OCI-LY1 (cell line): ENCODE data around the gene ANKRD39.

Experiments used
- H2AFZ ChIP-seq: fragments of 200-600 bp; sonication (generic), shearing (Covaris generic); 2 replicates; pipeline ENCODE4 v1.6.0; 2014; ENCODE audit warnings: antibody characterized with exemption, mild to moderate bottlenecking, low read length
- H3F3A ChIP-seq: fragments of 200-600 bp; sonication (generic), shearing (Covaris generic); 2 replicates; pipeline ENCODE4 v1.6.0; 2014; ENCODE audit warnings: mild to moderate bottlenecking, antibody characterized with exemption, low read length, moderate library complexity; ENCODE audit not compliant: insufficient read depth
- H3K27ac ChIP-seq: fragments of 200-600 bp; sonication (generic); 2 replicates; pipeline ENCODE4 v1.5.1; 2014; ENCODE audit warnings: low read length, mixed run types, mild to moderate bottlenecking, low read depth; ENCODE audit not compliant: poor library complexity, severe bottlenecking
- H3K27me3 ChIP-seq: fragments of 200-600 bp; sonication (generic); 2 replicates; pipeline ENCODE4 v1.6.0; 2014; ENCODE audit warnings: antibody characterized with exemption, mild to moderate bottlenecking, low read length, moderate library complexity; ENCODE audit not compliant: insufficient read depth
- H3K36me3 ChIP-seq: fragments of 200-600 bp; sonication (generic); 2 replicates; pipeline ENCODE4 v1.6.1; 2014; ENCODE audit warnings: mild to moderate bottlenecking, antibody characterized with exemption, low read length, moderate library complexity, mixed read lengths; ENCODE audit not compliant: insufficient read depth
- H3K4me1 ChIP-seq: fragments of 200-600 bp; sonication (generic); 2 replicates; pipeline ENCODE4 v1.5.1; 2014; ENCODE audit warnings: mild to moderate bottlenecking, low read length, moderate library complexity; ENCODE audit not compliant: insufficient read depth, severe bottlenecking
- H3K4me2 ChIP-seq: fragments of 200-600 bp; sonication (generic), shearing (Covaris generic); 2 replicates; pipeline ENCODE4 v1.6.1; 2014; ENCODE audit warnings: low read length
- H3K4me3 ChIP-seq: fragments of 200-600 bp; sonication (generic); 2 replicates; pipeline ENCODE4 v1.5.1; 2014; ENCODE audit warnings: low read length, low read depth, mild to moderate bottlenecking, mixed read lengths; ENCODE audit not compliant: poor library complexity, severe bottlenecking
- H3K79me2 ChIP-seq: fragments of 200-600 bp; shearing (Covaris generic); 2 replicates; pipeline ENCODE4 v1.6.1; 2016; ENCODE audit warnings: mixed run types, low read length, mixed read lengths; ENCODE audit not compliant: insufficient read depth
- H3K9ac ChIP-seq: fragments of 200-600 bp; sonication (generic), shearing (Covaris generic); 2 replicates; pipeline ENCODE4 v1.6.1; 2014; ENCODE audit warnings: mild to moderate bottlenecking, low read length, mixed read lengths
- H3K9me2 ChIP-seq: fragments of 200-600 bp; sonication (generic), shearing (Covaris generic); 2 replicates; pipeline ENCODE4 v1.6.1; 2014; ENCODE audit warnings: low read depth, mild to moderate bottlenecking, low read length, mixed read lengths
- H3K9me3 ChIP-seq: fragments of 200-600 bp; shearing (Covaris generic); 2 replicates; pipeline ENCODE4 v1.6.1; 2014; ENCODE audit warnings: low read length, mixed read lengths
- H4K20me1 ChIP-seq: fragments of 200-600 bp; sonication (generic), shearing (Covaris generic); 2 replicates; pipeline ENCODE4 v1.6.0; 2016; ENCODE audit warnings: mild to moderate bottlenecking, low read length; ENCODE audit not compliant: insufficient read depth
- EZH2 ChIP-seq: fragments of 200-600 bp; sonication (generic), shearing (Covaris generic); IDR thresholded peaks from 2 replicates; pipeline ENCODE4 v1.8.0; 2017; ENCODE audit warnings: borderline replicate concordance, mixed run types, mild to moderate bottlenecking, antibody characterized with exemption, low read length, moderate library complexity, mixed read lengths
- TF ChIP-seq, protein P1 (sequence below): fragments of 200-600 bp; sonication (generic), shearing (Covaris generic); IDR thresholded peaks from 2 replicates; pipeline ENCODE4 v1.5.1; 2017; ENCODE audit warnings: mild to moderate bottlenecking, antibody characterized with exemption, low read length, moderate library complexity, mixed read lengths

Gene ANKRD39

DNA sequence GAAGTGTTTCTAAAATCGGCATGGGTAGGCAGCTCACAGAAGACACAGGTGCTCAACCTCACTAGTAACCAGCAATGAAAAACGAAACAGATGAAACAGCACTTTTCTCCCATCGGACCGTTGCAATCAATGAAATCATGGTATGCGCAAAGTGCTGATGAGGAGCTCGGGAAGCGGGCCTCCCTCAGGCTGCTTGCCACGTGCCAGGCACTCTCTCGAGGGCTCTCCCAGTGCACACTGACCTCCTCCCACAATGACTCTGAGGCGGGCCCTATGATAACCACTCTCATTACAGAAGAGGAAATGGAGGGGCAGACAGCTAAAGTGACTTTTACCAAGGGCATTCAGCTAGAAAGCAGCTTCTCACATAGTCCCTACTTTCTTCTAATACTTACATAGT is 10.2 kb downstream of the ANKRD39 start:
- Histone ChIP-seq H3K79me2 (no peaks in the 10 kb centered on the region), H2AFZ (no peak overlapping the region), H3K9me2 (no peaks in the 10 kb centered on the region), H3K9ac (no peak overlapping the region), H3K27ac (no peak overlapping the region), H4K20me1 (no peaks in the 10 kb centered on the region), H3K4me2 (no peak overlapping the region), H3K27me3 (no peaks in the 10 kb centered on the region), H3K36me3 (peaks cover 42% of the 10 kb centered on the region), H3K9me3 (no peaks in the 10 kb centered on the region), H3F3A (no peaks in the 10 kb centered on the region), H3K4me1 (no peaks in the 10 kb centered on the region), H3K4me3 (no peak overlapping the region)
- TF ChIP-seq, protein P1, sequence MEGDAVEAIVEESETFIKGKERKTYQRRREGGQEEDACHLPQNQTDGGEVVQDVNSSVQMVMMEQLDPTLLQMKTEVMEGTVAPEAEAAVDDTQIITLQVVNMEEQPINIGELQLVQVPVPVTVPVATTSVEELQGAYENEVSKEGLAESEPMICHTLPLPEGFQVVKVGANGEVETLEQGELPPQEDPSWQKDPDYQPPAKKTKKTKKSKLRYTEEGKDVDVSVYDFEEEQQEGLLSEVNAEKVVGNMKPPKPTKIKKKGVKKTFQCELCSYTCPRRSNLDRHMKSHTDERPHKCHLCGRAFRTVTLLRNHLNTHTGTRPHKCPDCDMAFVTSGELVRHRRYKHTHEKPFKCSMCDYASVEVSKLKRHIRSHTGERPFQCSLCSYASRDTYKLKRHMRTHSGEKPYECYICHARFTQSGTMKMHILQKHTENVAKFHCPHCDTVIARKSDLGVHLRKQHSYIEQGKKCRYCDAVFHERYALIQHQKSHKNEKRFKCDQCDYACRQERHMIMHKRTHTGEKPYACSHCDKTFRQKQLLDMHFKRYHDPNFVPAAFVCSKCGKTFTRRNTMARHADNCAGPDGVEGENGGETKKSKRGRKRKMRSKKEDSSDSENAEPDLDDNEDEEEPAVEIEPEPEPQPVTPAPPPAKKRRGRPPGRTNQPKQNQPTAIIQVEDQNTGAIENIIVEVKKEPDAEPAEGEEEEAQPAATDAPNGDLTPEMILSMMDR = no peak
- TF ChIP-seq EZH2 = no peak

- no peak overlapping the region for H3K9ac ChIP-seq
- peaks cover 38% of the 10 kb centered on the region for H3K36me3 ChIP-seq
These were observed 11.0 kb downstream of the ANKRD39 start for GRCh38 chr2:96846825-96847224.

GRCh38 chr2:96844405-96844808 is 13.4 kb downstream of the ANKRD39 start:
- H3K4me2 ChIP-seq = no peak overlapping the region
- H3F3A ChIP-seq = no peaks in the 10 kb centered on the region
- H2AFZ ChIP-seq = no peak overlapping the region
- TF ChIP-seq, protein P1 = no peak
- TF ChIP-seq EZH2 = no peak
- no peak overlapping the region for H3K4me3 ChIP-seq
- peaks cover 19% of the 10 kb centered on the region for H3K36me3 ChIP-seq
- H3K9me2 ChIP-seq = no peaks in the 10 kb centered on the region
- no peaks in the 10 kb centered on the region for H3K27me3 ChIP-seq
- no peak overlapping the region for H3K9ac ChIP-seq
- H3K27ac ChIP-seq = no peak overlapping the region
- H3K9me3 ChIP-seq = no peaks in the 10 kb centered on the region
- H3K79me2 ChIP-seq = no peaks in the 10 kb centered on the region
- peaks cover 7% of the 10 kb centered on the region for H3K4me1 ChIP-seq
- no peaks in the 10 kb centered on the region for H4K20me1 ChIP-seq

More at GRCh38 chr2:96846825-96847224, 11.0 kb downstream of the ANKRD39 start:
- no peaks in the 10 kb centered on the region for H4K20me1 ChIP-seq
- no peaks in the 10 kb centered on the region for H3F3A ChIP-seq
- no peaks in the 10 kb centered on the region for H3K27me3 ChIP-seq
- H3K9me3 ChIP-seq = no peaks in the 10 kb centered on the region
- H2AFZ ChIP-seq = no peak overlapping the region
- no peak overlapping the region for H3K4me3 ChIP-seq
- H3K4me1 ChIP-seq = no peaks in the 10 kb centered on the region
- TF ChIP-seq EZH2 = no peak
- TF ChIP-seq, protein P1 = no peak
- no peaks in the 10 kb centered on the region for H3K79me2 ChIP-seq
- no peaks in the 10 kb centered on the region for H3K9me2 ChIP-seq
- H3K27ac ChIP-seq = no peak overlapping the region
- H3K4me2 ChIP-seq = no peak overlapping the region
